Endothelial cell of umbilical vein (primary cell): ENCODE measurements around the gene PLB1.

Source experiments
- CTCF ChIP-seq, 2 donors: IDR thresholded peaks; 1 replicate in 1 of 2; 2 replicates in 1 of 2; pipeline ENCODE4 v1.5.1; 2011; ENCODE audit warnings: low read length in 2 of 2, mild to moderate bottlenecking in 2 of 2, moderate library complexity in 2 of 2, control low read depth in 1 of 2, inconsistent platforms in 1 of 2, low read depth in 1 of 2; ENCODE audit not compliant: insufficient read depth in 1 of 2; ENCODE audit errors: extremely low read depth in 1 of 2
- EZH2 ChIP-seq: IDR thresholded peaks from 2 replicates; pipeline ENCODE4 v1.6.1; 2012; ENCODE audit warnings: borderline replicate concordance, low read depth, mild to moderate bottlenecking, moderate library complexity, low read length, inconsistent platforms; ENCODE audit not compliant: severe bottlenecking
- POLR2A ChIP-seq: IDR thresholded peaks from 2 replicates; pipeline ENCODE4 v1.6.1; 2012; ENCODE audit warnings: low read depth, mild to moderate bottlenecking, control low read depth, low read length
- POLR2AphosphoS5 ChIP-seq: IDR thresholded peaks from 2 replicates; pipeline ENCODE4 v1.6.1; 2012; ENCODE audit warnings: low read depth, mild to moderate bottlenecking, control low read depth, low read length, moderate library complexity; ENCODE audit not compliant: insufficient read depth

- TF ChIP-seq CTCF (IDR thresholded peaks at IDR 0.05; ENCODE audit: extremely low read depth in 1 of 2, insufficient read depth in 1 of 2, low read depth in 1 of 2, low read length in 2 of 2) (no peak), EZH2 (no peak), POLR2AphosphoS5 (no peak), POLR2A (no peak)
Measured at GRCh38 chr2:28447086-28447485, 48.8 kb upstream of the PLB1 start.
